ENCODE measurements around the gene A2ML1. TPM values are rescaled to one million over a fixed set of nuclear protein-coding genes. Genes with fewer than 3 reads are reported as not detected.
"Not testable (repeated sequence)": the region's sequence is repeated elsewhere in the genome, so short reads cannot be mapped to it uniquely, and the experiment has no call there.

Gene A2ML1
- total RNA-seq, 1 donor from 2014 or later, result 194 TPM

DNA sequence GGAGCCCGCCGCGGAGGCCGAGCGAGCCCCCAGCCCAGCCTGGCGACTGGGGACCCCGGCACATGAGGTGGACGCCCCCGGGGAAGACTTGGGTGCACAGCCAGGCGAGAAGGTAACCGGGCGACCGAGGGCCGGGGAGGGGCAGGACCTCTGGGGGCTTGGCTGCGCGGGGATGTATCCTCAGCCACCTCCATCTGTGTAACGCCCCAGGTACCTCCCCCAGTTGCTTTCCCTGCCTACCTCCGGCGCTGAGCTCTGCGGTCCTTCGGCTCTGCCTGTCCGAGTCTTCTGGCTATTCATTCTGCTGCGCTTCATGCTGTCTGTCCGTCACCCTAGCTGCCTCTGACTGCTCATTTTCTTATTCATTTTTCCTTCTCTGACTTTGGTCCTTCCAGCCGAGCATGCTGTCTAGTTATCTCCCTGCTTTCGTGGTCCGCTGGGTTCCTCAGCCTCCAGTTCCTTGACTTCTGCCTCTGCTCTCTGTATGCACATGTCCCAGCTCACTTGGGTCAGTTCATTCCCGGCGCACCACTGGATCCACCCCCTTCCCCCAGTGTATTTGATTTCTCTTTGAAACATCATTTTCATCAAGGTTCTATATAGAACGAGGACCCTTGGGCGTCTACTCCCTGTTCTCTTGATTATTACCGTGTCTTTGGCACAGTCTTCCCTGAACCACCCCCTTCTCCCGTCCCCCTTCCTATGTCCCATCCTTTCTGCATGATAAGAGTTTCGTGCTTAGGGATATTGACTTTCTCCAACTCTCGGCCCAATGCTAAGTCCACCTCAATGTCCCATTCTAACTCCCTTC, 92.5 kb downstream of the A2ML1 start:
- H3K4me3 ChIP-seq, result peak overlapping the region; percentile 78 to 86
- H3K27ac ChIP-seq, result peak overlapping the region; percentile 92
- peaks cover 0 to 13% of the 10 kb centered on the region in 2 donors for H3K36me3 ChIP-seq
- intact Hi-C loops (cut with DNase I), result no loop called here
- peaks cover 35% of the 10 kb centered on the region for H3K4me1 ChIP-seq
- TF ChIP-seq POLR2A (IDR thresholded peaks at IDR 0.05) (no peak), POLR2AphosphoS5 (IDR thresholded peaks at IDR 0.05; ENCODE audit: insufficient read depth in 1 of 2, low read depth in 1 of 2) (peak in 1 of 2 donors; percentile 28)
- TF ChIP-seq, protein P1, sequence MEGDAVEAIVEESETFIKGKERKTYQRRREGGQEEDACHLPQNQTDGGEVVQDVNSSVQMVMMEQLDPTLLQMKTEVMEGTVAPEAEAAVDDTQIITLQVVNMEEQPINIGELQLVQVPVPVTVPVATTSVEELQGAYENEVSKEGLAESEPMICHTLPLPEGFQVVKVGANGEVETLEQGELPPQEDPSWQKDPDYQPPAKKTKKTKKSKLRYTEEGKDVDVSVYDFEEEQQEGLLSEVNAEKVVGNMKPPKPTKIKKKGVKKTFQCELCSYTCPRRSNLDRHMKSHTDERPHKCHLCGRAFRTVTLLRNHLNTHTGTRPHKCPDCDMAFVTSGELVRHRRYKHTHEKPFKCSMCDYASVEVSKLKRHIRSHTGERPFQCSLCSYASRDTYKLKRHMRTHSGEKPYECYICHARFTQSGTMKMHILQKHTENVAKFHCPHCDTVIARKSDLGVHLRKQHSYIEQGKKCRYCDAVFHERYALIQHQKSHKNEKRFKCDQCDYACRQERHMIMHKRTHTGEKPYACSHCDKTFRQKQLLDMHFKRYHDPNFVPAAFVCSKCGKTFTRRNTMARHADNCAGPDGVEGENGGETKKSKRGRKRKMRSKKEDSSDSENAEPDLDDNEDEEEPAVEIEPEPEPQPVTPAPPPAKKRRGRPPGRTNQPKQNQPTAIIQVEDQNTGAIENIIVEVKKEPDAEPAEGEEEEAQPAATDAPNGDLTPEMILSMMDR (IDR thresholded peaks at IDR 0.05), result no peak
- DNase-seq (ENCODE audit: extremely low spot score in 2 of 2), result peak in 1 of 2 donors; percentile 87
- no peaks in the 10 kb centered on the region for H3K9me3 ChIP-seq
- no peaks in the 10 kb centered on the region for H3K27me3 ChIP-seq

DNA sequence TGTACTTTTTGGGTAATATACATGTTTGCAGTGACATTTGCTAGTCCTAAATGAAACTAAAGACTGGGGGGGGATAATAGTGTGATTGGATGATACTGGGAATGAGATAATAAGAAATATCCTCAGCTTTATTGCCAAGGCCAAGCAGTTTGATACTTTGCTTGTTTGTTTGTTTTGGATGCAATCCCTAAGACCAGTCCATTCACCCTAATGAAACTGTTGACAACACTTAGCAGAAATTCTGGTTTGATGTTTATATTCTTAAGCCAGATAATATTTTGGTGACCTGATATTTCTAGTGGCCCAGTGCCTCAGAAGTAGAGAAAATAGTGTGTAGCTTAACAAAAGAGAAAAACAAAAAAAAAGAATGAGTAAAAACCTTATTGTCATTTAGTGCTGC, 93.7 kb downstream of the A2ML1 start:
- Histone ChIP-seq H3K4me1 (peaks cover 35% of the 10 kb centered on the region), H3K4me3 (peak overlapping the region in 1 of 2 donors; percentile 22), H3K27ac (no peak overlapping the region), H3K27me3 (no peaks in the 10 kb centered on the region), H3K9me3 (no peaks in the 10 kb centered on the region), H3K36me3 (peaks cover 0 to 18% of the 10 kb centered on the region in 2 donors)
- DNase-seq (ENCODE audit: extremely low spot score in 2 of 2), result no peak
- intact Hi-C loops (cut with DNase I), result no loop called here
- TF ChIP-seq, protein P1 (IDR thresholded peaks at IDR 0.05), result no peak
- TF ChIP-seq POLR2AphosphoS5 (IDR thresholded peaks at IDR 0.05; ENCODE audit: insufficient read depth in 1 of 2, low read depth in 1 of 2), result no peak
- no peak for TF ChIP-seq POLR2A (IDR thresholded peaks at IDR 0.05)

DNA sequence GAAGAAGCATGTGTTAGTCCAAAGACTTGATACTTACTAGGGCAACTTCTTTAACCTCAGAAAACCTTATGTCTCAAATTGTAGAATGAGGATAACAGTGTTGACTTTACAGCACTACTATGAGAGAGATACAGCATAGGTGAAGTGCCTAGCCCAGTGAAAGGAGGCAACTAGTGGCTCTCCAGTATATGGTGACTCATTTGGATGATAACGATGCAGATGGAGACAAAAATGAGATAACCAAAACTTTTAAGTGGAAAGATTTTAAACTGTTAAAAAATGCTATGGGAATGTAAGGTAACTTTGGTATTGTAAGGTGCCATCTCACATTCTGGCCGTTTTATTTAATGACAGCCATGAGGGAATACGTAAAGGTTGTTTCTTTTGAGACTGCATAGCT, 94.6 kb downstream of the A2ML1 start:
- H3K36me3 ChIP-seq, result peaks cover 0 to 25% of the 10 kb centered on the region in 2 donors
- no peaks in the 10 kb centered on the region for H3K9me3 ChIP-seq
- H3K27ac ChIP-seq, result no peak overlapping the region
- intact Hi-C loops (cut with DNase I), result no loop called here
- TF ChIP-seq POLR2A (IDR thresholded peaks at IDR 0.05), result no peak
- TF ChIP-seq, protein P1 (IDR thresholded peaks at IDR 0.05), result no peak
- no peak for TF ChIP-seq POLR2AphosphoS5 (IDR thresholded peaks at IDR 0.05; ENCODE audit: insufficient read depth in 1 of 2, low read depth in 1 of 2)
- DNase-seq (ENCODE audit: extremely low spot score in 2 of 2), result no peak
- no peaks in the 10 kb centered on the region for H3K27me3 ChIP-seq
- no peak overlapping the region for H3K4me3 ChIP-seq
- H3K4me1 ChIP-seq, result peaks cover 35% of the 10 kb centered on the region

DNA sequence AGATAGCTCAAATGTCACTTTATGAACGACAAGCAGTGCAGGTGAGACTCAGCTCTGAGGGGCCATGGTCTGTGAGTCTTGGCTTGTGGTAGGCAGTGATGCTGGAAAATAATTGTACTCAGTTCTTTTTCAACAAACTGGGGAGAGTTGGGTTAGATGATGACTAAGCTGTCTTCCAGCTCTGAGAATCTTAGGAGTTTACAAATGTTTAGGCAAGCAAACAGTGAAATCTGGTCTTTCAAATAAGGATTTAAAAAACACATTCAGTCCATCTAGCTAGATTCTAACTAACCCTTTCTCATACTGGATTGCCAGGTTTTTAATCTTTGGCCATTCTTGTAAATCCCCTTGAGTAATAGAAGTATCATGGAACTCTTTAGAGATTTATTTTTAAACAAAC, 95.3 kb downstream of the A2ML1 start:
- Histone ChIP-seq H3K36me3 (peaks cover 0 to 29% of the 10 kb centered on the region in 2 donors), H3K27ac (no peak overlapping the region), H3K4me3 (no peak overlapping the region), H3K27me3 (no peaks in the 10 kb centered on the region), H3K9me3 (no peaks in the 10 kb centered on the region), H3K4me1 (peaks cover 32% of the 10 kb centered on the region)
- no peak for DNase-seq (ENCODE audit: extremely low spot score in 2 of 2)
- intact Hi-C loops (cut with DNase I), result no loop called here
- TF ChIP-seq, protein P1 (IDR thresholded peaks at IDR 0.05), result no peak
- TF ChIP-seq POLR2A (IDR thresholded peaks at IDR 0.05) (no peak), POLR2AphosphoS5 (IDR thresholded peaks at IDR 0.05; ENCODE audit: insufficient read depth in 1 of 2, low read depth in 1 of 2) (no peak)

DNA sequence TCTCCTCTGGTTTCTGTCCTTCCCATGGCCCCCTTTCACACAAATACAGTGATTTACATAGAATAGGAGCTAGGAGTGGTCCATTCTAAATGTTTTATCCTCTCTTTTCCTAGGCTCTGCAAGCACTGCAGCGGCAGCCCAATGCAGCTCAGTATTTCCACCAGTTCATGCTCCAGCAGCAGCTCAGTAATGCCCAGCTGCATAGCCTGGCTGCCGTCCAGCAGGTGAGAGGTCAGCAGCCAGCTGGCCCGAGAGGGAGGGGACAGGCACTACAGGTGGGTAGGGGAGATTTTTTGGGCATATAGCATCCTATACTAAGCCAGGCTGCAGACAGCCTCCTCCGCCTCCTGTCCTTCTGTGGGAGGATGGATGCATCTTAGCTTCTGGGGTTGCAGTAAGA, 97.2 kb downstream of the A2ML1 start:
- not testable (repeated sequence) for DNase-seq (ENCODE audit: extremely low spot score in 2 of 2)
- peaks cover 0 to 36% of the 10 kb centered on the region in 2 donors for H3K36me3 ChIP-seq

More for the DNA sequence above, 97.2 kb downstream of the A2ML1 start:
- H3K27ac ChIP-seq; intact Hi-C loops (cut with DNase I); H3K27me3 ChIP-seq; H3K4me3 ChIP-seq; H3K9me3 ChIP-seq: not testable (repeated sequence)
- H3K4me1 ChIP-seq, result peaks cover 20% of the 10 kb centered on the region
